Renal pelvis (tissue), 4 donors: ENCODE measurements around the gene LTBP3. TPM values are rescaled to one million over a fixed set of nuclear protein-coding genes. Genes with fewer than 3 reads are reported as not detected.
A peak's percentile ranks its signal among the peaks of the same experiment; 100 is the strongest.

Experiments
- DNase-seq: peaks from one replicate; pipeline ENCODE4 v3.0.0-alpha.2; 2013
- polyA plus RNA-seq, 3 donors: library from polyadenylated mRNA; unstranded; fragments of 120-200 nt; gene quantifications; one replicate each; pipeline ENCODE4 v1.2.1, GENCODE V29; 2013; ENCODE audit not compliant: insufficient read length in 3 of 3

Gene LTBP3
- polyA plus RNA-seq, 3 donors: 132 to 148 (median 146) TPM

DNA sequence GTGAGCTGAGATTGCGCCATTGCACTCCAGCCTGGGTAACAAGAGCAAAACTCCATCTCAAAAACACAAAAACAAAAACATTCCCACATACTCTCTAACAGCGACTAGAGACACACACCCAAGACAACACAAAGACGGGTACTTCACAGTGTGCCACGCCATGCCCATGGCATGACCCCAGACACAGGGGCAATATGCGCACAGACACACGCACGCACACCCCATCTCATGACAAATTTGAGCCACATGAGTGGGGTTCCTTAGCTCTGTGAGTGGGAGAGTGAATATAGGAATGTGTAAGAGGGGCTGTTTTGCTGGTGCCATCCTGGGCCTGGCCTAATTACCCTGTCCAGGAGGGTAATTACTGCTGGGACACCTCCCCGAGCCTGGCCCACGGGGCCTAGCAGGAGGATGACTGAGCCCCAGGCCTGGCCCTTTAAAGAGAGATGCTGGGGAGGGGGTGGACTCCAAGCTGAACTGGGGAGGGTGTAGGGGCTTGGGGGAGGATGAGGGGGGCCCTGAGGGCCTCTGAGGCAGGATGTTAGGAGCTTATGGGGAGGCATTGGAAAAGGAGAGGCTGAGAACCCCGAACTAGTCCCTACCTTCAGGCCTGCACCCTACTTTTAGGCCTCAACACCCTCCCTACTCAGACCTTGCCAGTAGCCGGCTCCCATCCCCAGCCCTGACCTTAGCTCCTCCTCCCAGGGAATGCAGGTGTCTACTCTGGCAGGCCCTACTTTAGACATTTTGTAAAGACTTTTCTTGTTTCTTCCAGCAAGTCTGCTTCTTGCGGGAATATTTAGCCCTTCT lies 1.5 kb downstream of the LTBP3 start:
- no peak for DNase-seq

DNA sequence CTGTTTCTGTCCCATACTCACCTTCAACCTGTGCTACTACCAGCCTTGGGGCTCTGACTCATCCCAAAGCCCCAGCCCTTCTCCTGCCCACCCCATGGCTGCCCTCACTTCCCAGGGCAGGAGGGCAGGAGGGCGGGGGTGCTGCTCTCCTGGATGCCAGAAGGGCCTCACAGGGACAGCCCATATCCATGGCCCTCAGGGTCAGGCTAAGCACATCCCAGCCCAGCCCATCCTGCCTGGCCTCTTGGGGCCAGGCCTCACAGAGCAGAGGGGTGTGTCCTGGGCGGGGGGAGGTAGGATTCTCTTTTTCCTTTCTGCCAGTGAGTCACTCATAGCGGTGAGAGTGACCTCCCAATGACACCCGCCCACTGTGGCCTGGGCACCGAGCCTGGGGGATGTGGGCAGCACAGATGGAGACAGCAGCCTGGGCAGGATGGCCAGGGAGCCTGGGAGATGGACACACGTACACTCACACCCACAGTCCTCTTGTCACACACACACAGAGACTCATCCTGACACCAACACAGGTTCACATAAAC lies 2.4 kb downstream of the LTBP3 start:
- DNase-seq: no peak

DNA sequence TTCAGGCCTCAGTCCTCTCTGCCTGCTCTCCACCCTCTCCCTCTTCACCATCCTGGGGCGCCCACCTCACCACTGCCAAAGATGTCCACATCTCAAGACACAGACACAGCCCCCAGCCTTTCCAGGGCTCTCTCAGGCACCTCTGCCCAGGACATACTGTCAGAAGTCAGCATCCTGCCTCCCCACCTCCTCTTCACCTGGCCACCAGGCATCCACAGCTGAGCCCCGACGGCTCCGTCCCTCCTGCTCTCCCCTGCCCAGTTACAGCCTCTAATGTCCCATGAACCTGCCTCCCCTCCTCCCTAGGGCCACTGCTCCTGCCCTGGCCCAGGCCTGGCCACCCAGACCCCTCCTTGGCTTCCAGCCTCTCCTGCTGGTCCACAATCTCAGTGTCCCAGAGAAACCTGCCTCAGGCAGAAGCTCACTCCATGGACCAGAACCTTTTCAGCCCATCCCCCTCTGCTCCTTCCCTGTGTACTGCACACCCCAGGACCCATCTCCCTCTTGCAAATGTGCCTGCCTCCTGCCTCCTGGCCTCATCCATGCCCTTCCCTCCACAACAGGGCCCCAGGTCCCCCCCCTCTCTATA lies 3.2 kb downstream of the LTBP3 start:
- DNase-seq: no peak

DNA sequence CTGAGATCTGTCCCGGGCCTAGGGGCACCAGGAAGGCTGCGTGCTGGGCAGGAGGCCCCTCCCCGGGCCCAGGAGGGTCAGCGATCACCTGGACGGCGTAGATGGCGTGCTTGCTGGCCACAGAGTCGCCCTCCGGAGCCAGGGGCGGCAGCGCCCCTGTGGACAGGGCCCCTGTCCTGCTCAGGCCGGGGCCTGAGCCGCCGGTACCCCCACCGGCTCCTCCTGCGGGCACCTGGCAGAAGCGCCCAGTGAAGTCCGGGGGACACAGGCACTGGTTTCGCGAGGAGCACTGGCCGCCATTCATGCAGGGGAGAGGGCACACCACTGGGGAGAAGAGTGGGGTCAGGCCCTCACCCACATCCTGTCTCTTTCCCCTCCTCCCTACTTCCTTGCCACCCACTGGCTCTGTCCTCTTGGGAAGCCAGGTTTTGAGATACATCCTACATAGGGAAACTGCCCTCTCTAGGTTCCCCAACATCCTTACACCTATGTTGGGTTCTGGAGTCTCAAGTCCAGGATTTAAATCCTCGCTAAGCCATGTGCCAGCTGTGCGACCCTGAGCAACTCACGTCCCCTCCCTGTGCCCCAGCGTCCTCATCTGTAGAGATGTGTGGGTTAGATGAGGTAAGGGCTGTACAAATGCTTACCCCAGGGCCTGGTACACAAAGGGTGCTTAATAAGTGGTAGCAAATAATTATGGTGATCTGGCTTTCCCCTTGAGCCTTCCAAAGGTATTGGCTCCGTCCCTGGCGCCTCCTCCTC lies 3.9 kb downstream of the LTBP3 start:
- DNase-seq: no peak

DNA sequence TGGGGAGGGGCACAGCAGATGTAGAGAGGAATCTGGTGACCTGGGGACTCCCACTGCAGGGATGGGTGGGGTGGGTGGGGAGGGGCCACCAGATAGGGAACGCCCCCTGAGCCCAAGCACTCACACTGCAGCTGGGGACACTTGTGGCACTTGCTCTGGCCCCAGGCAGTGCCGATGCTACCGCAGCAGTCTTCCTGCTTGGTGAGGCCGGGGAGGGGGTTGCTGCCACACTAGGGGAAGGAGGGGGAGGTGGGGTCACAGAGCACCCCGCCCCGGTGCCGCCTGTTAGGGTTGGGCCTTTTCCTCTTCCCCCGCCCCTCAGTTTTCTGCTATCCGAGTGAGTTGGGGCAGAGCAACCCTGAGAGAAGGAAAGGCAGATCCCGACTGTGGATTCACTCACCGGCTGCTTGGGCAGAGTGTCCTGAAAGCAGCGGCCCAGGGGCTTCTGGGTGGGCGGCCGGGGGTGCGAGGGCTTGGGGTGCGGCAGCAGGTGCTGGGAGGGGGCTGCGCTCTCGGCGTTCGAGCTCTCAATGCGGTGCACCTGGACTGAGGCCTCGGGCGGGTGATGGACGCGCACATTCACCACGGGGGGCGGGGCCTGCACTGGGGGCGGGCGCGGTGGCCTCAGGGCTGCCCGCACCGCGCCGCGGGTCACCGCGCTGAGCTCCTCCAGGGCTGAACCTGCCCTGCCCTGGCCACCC lies 4.7 kb downstream of the LTBP3 start:
- no peak for DNase-seq

DNA sequence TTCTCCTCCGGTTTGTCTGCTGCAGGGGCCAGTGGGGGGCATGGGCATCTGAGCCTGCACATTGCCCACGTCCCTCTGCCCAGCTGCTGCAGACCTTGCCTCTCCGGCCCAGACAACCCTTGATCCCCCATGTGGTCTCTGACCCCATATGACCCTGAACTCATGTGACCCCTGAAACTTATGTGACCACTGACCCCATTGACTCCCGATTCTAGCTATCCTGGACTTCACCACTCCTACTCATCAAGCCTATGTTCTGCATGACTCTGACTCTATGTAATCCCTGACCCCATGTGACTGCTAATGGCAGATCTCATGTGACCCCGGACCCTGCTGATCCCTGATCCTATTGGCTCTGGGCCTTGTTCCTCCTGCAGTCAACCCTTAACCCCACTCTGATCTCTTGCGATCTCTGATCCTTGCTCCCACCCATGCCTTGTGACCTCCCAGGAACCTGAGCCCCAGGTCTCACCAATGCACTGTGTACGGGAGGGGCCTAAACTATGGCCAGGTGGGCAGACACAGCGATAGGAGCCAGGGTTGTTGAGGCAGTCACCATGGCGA lies 5.7 kb downstream of the LTBP3 start:
- DNase-seq: no peak

DNA sequence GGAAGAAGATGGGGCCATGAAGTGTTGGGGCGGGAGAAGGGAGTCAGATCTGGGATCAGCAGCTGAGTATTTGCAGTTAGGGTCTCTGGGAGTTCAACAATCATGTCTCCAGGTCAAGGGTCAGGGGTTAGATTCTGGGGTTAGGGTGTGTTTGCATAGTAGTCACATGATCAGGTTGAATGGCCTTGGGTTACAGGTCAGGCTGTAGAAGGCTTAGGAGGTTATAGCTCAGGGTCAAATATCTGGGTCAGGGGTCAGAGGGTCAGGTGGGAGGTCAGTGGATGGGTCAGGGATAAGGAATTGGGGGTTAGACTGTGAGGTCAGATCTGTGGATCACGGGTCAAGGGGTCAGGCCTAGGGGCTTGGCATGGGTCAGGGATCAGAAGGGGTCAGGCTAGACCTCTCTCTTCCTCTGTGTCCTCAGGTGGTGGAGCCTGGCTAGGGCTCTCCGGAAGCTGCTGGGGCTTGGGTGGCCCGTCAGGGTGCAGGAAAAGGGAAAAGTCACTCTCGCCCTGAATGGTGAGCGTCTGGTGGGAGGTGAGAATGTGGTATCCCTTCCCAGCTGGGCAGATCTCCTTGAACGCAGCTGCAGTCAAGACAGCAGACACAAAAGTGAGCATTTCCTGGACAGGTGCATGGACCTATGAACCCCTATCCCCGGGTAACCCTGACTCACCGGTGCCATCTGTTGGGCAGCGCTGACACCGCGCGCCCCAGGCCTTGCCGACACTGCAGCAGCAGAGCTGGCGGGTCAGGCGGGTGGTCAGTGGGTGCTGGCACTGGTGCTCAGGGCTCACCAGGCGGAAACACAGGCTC lies 6.4 kb downstream of the LTBP3 start:
- no peak for DNase-seq

DNA sequence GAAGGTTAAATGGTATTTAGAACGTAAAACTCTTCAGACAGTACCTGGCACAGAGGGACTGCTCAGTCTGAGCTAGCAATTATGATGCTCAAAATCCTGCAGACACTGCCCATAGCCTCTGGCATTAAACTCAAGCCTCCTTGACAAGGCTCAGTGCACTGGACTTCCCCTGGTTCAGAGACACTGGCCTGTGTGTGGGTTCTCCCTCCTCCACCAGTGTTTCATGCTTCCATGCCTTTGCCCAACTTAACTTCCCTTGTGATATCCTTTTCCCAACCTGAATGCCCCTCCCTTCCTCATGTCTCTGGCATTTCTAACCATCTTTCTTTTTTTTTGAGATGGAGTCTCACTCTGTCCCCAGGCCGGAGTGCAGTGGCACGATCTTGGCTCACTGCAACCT lies 9.1 kb downstream of the LTBP3 start:
- DNase-seq: no peak

DNA sequence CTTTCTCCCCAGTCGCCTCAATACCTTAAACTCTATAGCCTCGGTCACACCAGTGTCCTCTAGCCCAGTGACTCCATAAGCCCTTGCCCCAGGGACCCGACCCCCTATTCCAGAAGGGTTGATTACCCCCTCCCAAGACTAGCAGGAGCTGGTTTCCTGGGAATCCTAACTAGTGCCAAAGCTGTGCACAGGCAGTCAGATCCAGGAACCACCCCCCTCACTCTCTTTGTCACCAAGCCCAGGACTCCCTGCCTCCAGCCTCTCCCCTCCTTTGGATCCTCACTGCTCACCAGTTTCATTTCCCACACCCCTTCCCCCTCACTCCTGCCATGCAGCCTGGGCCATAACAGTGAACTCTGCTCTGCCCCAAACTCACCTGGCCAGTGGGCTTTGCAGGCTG lies 9.8 kb downstream of the LTBP3 start:
- DNase-seq: no peak

DNA sequence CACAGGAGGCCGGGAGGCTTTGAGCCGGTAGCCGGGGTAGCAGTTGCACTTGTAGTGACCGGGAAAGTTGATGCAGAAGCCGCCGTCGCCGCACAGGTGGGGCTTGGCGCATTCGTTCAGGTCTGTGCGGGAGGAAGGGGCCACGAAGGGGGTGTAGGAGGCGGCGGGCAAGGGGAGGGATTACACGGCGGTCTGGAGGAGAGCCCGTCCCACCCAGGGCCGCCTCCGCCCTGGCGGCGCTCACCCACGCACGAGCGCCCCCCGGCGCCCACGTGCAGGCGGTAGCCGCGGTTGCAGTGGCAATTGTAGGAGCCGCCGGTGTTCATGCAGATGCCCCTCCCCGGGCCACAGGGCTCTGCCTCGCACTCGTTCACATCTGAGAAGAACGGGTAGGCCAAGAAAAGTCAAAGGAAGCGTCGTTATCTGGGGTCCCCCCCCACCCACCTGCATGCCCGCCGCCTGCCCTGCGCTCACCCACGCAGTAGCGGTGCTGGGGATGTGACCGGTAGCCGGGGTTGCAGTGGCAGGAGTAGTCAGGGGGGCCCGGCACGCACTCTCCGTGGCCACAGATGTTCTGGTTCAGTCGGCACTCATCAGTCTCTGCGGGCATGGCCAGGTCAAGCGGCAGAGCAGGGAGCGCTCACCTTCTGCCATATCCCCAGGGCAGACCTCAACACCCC lies 10.6 kb downstream of the LTBP3 start:
- DNase-seq: no peak

DNA sequence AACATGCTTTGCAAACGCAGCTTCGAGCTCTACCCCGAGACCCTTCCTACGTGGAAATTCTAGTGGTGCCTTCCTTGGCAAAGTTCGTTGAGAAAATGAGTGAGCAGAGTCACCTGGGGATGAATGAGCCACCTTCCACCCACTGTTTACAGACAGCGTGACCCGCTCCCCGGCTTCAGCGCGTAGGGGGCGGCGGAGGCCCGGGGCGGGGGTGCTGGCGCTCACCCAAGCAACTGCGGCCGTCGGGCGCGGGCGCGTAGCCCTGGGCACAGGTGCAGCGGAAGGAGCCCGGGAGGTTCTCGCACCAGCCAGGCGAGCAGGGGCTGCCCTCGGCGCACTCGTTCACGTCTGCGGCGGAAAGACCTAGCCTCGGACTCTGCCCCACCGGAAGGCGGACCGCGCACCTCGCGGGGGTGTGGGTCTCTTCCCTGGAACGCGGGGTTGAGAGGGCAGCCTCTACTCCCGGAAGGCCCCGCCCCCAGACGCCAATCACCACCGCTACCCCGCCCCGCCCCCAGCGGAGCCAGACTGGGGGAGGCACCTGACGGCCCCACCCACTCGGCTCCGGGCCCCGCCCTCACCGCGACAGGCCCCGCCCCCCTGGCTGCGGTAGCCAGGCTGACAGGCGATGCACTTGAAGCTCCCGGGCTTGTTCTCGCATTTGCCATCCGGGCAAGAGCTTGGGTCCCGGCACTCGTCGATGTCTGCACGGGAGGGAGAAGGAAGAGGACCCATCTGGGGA lies 11.8 kb downstream of the LTBP3 start:
- peak; percentile 75 for DNase-seq

DNA sequence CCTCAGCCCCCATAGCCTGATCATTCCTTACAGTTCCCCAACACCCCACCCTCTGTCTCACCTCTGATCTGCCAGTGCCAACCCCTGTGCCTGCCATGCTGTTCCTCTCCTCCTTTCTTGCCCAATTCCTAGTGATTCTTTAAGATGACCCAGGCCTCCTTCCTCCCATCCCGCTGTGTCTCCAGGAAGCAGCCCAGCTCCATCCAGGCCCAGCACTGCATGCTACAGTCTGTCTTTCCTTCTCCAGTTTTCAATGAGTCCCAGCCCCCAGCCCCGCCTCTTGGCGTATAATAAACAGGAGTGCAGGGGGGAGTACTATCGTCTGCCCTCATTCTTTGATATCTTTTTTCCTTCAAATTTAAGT lies 12.3 kb downstream of the LTBP3 start:
- DNase-seq: no peak

DNA sequence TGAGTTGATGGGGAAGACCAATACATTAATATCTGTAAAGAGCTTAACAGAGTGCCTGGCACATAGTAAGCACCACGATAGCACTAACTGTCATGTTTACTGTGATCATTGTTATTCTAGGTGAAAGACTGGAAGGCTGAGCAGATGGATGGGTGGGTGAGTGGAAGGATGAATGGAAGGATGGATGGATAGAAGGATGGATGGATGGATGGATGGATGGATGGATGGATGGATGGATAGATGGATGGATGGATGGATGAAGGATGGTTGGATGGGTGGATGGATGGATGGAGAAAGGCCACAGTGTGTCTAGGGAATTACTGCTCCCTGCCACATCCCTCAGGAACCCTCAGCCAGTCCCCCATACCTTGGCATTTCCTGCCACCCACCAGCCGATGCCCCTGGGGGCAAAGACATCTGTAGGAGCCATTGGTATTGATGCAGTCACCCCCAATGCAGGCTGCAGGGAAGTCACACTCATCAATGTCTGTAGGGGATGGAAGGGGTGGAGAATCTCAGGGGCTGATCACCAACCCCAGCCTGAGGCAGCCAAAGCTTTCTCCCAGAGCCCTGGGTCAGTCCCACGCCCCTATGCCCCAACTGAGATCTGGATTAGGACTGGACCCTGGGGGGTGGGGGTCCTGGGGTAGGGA lies 15.3 kb downstream of the LTBP3 start:
- no peak for DNase-seq

DNA sequence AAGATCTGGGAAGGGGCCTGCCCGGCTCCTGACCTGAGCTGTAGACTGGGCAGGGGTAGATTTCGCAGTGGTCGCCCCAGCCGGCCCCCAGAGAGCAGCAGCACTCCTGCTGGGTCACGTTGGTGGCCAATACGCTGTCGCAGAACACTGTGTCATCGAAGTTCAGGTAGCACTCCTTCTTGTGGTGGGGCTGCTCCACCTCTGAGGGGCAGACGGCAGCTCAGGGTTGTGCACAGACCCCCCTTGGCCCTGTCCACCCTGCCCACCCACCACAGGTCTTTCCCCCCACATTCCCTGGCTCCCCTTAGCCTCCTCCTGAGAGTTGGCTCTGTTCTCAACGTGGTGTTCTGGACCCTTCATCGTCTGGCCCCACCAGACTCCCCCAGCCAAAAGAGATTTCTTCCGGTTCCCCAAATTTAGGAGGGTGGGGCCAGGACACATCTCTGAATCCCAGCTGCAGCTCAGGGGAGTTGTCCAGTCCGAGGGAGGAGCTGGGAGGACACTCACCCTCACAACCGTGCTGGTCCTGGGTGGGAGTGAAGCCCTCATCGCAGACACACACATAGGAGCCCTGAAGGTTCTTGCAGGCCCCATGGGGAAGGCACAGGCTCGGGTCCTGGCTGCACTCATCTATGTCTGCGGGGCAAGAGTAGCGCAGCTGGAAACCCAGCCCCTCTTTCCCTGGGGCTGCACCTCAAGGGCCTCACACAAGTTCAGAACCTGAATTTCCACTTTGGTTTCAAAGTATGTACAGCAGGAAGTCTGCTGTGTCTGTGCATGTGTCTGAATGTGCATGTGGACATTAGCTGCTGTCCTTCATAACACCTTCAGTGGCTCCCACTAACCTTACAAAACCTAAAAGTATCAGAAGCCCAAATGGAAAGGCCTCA lies 16.8 kb downstream of the LTBP3 start:
- DNase-seq: no peak

DNA sequence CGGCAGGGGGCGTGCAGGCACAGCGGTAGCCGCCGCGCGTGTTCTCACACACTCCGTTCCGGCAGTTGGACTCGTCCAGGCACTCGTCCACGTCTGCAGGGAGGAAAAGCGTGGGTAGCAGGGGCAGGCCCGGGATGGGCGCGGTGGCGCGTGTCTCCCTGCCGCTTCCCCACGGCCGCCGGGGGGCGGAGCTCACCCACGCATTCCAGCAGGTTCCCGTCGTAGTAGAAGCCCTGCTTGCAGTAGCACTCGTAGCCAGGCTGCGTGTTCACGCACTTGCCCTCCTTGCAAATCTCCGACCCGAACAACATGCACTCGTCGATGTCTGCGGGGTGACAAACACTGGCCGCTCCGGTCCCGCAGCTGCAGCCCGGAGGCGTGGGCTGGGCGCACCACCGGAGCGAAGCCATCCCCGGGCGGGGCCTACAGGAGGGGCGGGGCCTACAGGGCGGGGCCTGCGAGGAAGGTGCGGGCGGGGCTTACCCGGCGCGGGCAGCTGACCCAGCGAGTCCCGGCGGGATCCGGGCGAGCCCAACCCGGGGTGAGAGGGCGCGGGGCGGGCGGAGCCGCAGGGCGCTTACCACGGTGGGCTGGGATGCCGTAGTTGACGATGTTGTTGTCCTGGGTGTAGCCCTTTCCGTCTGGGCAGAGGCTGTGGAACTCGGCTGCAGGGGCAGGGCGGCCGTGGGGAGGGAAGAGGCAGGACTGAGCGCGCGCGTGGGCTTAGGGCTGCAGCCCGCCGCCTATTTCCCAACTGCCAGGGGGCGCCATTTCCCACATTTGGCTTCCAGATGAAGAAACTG lies 17.7 kb downstream of the LTBP3 start:
- peak; percentile 83 for DNase-seq

DNA sequence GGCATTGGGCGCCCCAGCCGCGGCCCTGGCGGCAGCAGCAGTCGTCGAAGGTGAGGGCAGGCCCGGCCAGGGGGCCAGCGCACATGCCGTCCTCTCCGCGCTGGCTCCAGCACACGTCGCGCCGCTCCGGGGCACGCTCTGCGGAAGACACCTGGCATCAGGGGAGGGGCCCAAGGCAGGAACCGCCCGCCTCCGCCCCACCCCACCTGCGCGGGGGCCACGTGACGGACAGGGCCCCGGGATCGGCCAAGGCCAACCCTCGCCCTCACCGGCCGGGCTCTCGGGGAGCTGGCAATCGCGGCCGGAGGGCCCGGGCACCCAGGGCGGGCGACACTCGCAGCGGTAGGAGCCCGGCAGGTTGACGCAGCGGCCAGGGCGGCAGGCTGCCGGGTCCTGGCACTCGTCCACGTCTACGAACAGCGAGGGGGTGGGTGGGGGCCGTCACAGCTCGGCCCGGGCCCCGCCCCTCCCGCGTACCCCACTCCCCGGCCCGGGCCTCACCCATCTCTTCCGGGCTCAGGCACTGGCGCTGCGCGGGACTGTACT lies 18.3 kb downstream of the LTBP3 start:
- DNase-seq: no peak
